ENCODE results near the gene DNAJB8. TPM values are rescaled to one million over a fixed set of nuclear protein-coding genes. Genes with fewer than 3 reads are reported as not detected.

The DNAJB8 gene
- total and polyA plus RNA-seq, 4 donors = not detected

DNA sequence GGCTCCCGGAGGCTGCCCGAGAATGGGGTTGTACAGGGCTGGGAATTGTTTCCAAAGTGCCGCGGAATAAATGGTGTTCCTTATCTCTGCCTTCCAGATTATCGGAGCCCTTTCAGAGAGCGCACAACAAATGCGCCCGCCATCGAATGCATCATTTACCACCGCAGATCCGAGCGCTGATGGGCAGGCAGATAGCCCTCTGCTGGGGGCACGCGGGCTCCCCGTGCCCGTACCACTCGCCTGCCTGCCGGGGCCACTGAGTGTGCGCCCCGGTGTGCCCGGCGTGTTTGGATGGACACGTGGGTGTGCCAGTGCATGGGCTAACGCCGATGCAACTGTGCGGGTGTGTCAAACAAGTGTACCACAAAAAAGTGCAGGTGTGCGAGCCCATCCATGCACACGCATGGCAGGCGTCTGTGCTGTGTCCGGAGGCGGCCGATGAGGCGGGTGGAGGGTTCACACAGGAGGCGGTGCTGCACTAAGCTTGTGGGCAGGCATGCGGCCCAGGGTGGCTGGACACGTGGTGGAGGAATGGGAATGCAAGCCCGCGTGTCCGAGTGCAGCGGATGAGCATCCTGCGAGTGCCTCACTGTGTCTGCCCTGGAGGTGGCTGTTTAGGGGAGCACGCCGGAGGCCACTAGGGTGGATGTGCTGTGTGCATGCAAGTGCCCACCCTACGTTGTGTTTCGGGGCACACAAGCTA is 30.1 kb upstream of the DNAJB8 start (continued):
- TF ChIP-seq HNF4A (conservative IDR thresholded peaks at IDR 0.05) (no peak), NR2F2 (IDR thresholded peaks at IDR 0.05) (no peak)
- TF ChIP-seq, protein P1, sequence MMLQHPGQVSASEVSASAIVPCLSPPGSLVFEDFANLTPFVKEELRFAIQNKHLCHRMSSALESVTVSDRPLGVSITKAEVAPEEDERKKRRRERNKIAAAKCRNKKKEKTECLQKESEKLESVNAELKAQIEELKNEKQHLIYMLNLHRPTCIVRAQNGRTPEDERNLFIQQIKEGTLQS (IDR thresholded peaks at IDR 0.05) = no peak

DNA sequence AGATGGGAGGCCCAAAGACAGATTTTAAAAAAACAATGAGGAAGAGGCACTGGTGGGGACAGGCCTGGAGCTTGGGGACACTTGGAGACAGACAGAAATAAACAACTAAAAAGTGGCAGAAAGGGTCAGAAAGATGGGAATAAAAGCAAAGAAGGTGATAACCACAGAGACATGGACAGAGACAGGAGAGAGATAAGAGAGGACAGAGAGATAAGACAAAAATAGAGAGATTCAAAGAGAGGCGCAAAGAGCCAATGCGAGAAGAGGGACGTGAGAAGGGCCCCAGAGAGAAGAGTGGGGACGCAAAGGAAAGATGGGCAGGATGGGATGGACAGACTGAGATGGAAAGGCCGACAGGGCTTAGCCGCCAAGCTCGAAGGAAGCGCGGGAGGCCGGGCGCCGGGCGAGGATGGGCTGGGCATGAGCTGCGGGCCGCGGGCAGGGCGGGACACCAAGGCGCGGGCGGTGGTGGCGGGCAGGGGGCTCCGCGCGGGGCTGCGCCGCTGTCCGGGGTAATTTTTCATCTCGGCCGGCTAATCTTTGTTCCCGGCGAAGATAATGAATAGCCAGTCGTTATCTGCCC is 29.4 kb upstream of the DNAJB8 start:
- H3K9ac ChIP-seq (ENCODE audit: low read depth in 1 of 2, low read length in 2 of 2) = no peak overlapping the region
- no peaks in the 10 kb centered on the region for H3K36me3 ChIP-seq (ENCODE audit: control insufficient read depth in 4 of 4, insufficient read depth in 3 of 4, low read depth in 1 of 4, low read length in 3 of 4)
- 22% methylated on average over 32 of the region's 32 CpGs for WGBS
- H3K4me1 ChIP-seq (ENCODE audit: control insufficient read depth in 4 of 4, insufficient read depth in 4 of 4, low read length in 3 of 4) = peaks cover 12 to 22% (median 13%) of the 10 kb centered on the region in 4 donors
- H3K4me3 ChIP-seq (ENCODE audit: low read depth in 1 of 3, low read length in 3 of 3) = no peak overlapping the region
- DNase-seq (ENCODE audit: low spot score) = no peak
- no peak overlapping the region for H3K27ac ChIP-seq (ENCODE audit: low read depth in 1 of 2, low read length in 2 of 2)
- H3K9me3 ChIP-seq (ENCODE audit: control insufficient read depth in 4 of 4, low read length in 3 of 4) = no peaks in the 10 kb centered on the region
- peaks cover 2 to 21% (median 10%) of the 10 kb centered on the region in 4 donors for H3K27me3 ChIP-seq (ENCODE audit: control insufficient read depth in 4 of 4, insufficient read depth in 4 of 4, low read length in 3 of 4)
- TF ChIP-seq FOXA1 (IDR thresholded peaks at IDR 0.05) (no peak), GABPA (IDR thresholded peaks at IDR 0.05 in 1 of 2, conservative IDR thresholded peaks at IDR 0.05 in 1 of 2) (no peak), EGR1 (IDR thresholded peaks at IDR 0.05; ENCODE audit: low read depth in 2 of 2) (no peak), HNF4A (conservative IDR thresholded peaks at IDR 0.05) (no peak), NR2F2 (IDR thresholded peaks at IDR 0.05) (no peak)
- TF ChIP-seq, protein P2, sequence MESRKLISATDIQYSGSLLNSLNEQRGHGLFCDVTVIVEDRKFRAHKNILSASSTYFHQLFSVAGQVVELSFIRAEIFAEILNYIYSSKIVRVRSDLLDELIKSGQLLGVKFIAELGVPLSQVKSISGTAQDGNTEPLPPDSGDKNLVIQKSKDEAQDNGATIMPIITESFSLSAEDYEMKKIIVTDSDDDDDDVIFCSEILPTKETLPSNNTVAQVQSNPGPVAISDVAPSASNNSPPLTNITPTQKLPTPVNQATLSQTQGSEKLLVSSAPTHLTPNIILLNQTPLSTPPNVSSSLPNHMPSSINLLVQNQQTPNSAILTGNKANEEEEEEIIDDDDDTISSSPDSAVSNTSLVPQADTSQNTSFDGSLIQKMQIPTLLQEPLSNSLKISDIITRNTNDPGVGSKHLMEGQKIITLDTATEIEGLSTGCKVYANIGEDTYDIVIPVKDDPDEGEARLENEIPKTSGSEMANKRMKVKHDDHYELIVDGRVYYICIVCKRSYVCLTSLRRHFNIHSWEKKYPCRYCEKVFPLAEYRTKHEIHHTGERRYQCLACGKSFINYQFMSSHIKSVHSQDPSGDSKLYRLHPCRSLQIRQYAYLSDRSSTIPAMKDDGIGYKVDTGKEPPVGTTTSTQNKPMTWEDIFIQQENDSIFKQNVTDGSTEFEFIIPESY (IDR thresholded peaks at IDR 0.05) = no peak
- TF ChIP-seq, protein P1 (IDR thresholded peaks at IDR 0.05) = no peak
- TF ChIP-seq, protein P3, sequence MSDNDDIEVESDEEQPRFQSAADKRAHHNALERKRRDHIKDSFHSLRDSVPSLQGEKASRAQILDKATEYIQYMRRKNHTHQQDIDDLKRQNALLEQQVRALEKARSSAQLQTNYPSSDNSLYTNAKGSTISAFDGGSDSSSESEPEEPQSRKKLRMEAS (IDR thresholded peaks at IDR 0.05) = no peak

DNA sequence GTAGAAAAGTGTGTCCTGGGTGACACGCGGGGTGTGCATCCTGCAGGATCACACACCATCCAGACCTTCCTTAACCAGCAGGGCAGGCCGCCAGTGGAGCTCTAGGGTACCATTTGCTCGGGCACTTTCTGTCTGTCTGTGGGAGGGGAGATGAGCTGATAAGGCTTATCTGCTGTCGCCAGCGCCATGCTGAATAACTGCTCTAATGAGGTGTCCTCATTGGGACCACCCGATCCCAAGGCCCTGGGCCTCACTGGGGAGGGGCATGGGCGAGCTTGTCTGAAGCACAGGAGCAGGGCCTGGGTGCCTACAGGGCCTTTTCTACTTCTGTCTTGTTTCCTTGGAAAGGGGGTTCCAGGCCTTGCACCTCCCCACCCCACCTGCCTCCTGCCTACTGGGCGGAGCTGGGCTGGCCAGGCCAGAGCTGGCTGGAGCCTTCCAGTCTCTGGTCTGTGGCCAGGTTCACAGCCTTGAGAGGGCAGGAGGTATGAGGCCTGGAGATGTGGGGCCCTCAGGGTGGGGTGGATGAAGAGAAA is 28.8 kb upstream of the DNAJB8 start:
- Histone ChIP-seq H3K4me3 (ENCODE audit: low read depth in 1 of 3, low read length in 3 of 3) (no peak overlapping the region), H3K36me3 (ENCODE audit: control insufficient read depth in 4 of 4, insufficient read depth in 3 of 4, low read depth in 1 of 4, low read length in 3 of 4) (no peaks in the 10 kb centered on the region), H3K9me3 (ENCODE audit: control insufficient read depth in 4 of 4, low read length in 3 of 4) (no peaks in the 10 kb centered on the region), H3K4me1 (ENCODE audit: control insufficient read depth in 4 of 4, insufficient read depth in 4 of 4, low read length in 3 of 4) (peaks cover 12 to 22% (median 13%) of the 10 kb centered on the region in 4 donors), H3K27ac (ENCODE audit: low read depth in 1 of 2, low read length in 2 of 2) (no peak overlapping the region), H3K9ac (ENCODE audit: low read depth in 1 of 2, low read length in 2 of 2) (no peak overlapping the region), H3K27me3 (ENCODE audit: control insufficient read depth in 4 of 4, insufficient read depth in 4 of 4, low read length in 3 of 4) (peaks cover 4 to 21% (median 11%) of the 10 kb centered on the region in 4 donors)
- WGBS = 85% methylated on average over 9 of the region's 9 CpGs
- no peak for DNase-seq (ENCODE audit: low spot score)
- TF ChIP-seq GABPA (IDR thresholded peaks at IDR 0.05 in 1 of 2, conservative IDR thresholded peaks at IDR 0.05 in 1 of 2) (no peak), NR2F2 (IDR thresholded peaks at IDR 0.05) (no peak), RAD21 (IDR thresholded peaks at IDR 0.05) (no peak), FOXA1 (IDR thresholded peaks at IDR 0.05) (no peak), RXRA (IDR thresholded peaks at IDR 0.05) (no peak), SP1 (IDR thresholded peaks at IDR 0.05) (no peak), EGR1 (IDR thresholded peaks at IDR 0.05; ENCODE audit: low read depth in 2 of 2) (no peak), HNF4A (conservative IDR thresholded peaks at IDR 0.05) (no peak), TAF1 (conservative IDR thresholded peaks at IDR 0.05) (no peak), YY1 (IDR thresholded peaks at IDR 0.05) (no peak)
- TF ChIP-seq, protein P1 (IDR thresholded peaks at IDR 0.05) = no peak
- TF ChIP-seq, protein P3 (IDR thresholded peaks at IDR 0.05) = no peak
- TF ChIP-seq, protein P4, sequence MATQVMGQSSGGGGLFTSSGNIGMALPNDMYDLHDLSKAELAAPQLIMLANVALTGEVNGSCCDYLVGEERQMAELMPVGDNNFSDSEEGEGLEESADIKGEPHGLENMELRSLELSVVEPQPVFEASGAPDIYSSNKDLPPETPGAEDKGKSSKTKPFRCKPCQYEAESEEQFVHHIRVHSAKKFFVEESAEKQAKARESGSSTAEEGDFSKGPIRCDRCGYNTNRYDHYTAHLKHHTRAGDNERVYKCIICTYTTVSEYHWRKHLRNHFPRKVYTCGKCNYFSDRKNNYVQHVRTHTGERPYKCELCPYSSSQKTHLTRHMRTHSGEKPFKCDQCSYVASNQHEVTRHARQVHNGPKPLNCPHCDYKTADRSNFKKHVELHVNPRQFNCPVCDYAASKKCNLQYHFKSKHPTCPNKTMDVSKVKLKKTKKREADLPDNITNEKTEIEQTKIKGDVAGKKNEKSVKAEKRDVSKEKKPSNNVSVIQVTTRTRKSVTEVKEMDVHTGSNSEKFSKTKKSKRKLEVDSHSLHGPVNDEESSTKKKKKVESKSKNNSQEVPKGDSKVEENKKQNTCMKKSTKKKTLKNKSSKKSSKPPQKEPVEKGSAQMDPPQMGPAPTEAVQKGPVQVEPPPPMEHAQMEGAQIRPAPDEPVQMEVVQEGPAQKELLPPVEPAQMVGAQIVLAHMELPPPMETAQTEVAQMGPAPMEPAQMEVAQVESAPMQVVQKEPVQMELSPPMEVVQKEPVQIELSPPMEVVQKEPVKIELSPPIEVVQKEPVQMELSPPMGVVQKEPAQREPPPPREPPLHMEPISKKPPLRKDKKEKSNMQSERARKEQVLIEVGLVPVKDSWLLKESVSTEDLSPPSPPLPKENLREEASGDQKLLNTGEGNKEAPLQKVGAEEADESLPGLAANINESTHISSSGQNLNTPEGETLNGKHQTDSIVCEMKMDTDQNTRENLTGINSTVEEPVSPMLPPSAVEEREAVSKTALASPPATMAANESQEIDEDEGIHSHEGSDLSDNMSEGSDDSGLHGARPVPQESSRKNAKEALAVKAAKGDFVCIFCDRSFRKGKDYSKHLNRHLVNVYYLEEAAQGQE (IDR thresholded peaks at IDR 0.05) = no peak
- TF ChIP-seq, protein P5, sequence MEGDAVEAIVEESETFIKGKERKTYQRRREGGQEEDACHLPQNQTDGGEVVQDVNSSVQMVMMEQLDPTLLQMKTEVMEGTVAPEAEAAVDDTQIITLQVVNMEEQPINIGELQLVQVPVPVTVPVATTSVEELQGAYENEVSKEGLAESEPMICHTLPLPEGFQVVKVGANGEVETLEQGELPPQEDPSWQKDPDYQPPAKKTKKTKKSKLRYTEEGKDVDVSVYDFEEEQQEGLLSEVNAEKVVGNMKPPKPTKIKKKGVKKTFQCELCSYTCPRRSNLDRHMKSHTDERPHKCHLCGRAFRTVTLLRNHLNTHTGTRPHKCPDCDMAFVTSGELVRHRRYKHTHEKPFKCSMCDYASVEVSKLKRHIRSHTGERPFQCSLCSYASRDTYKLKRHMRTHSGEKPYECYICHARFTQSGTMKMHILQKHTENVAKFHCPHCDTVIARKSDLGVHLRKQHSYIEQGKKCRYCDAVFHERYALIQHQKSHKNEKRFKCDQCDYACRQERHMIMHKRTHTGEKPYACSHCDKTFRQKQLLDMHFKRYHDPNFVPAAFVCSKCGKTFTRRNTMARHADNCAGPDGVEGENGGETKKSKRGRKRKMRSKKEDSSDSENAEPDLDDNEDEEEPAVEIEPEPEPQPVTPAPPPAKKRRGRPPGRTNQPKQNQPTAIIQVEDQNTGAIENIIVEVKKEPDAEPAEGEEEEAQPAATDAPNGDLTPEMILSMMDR (IDR thresholded peaks at IDR 0.05; ENCODE audit: low read depth, low read length, missing input control) = no peak
